Osteocyte (in vitro differentiated cells): ENCODE data around the gene RFX5. TPM values are rescaled to one million over a fixed set of nuclear protein-coding genes. Genes with fewer than 3 reads are reported as not detected.

Source experiments
- DNase-seq: peaks from one replicate; pipeline ENCODE4 v3.0.0; 2021; ENCODE audit warnings: mixed read lengths; ENCODE audit not compliant: unreplicated experiment; ENCODE audit errors: extremely low spot score
- H3K27ac Mint-ChIP-seq: one replicate; pipeline ENCODE4 v1.8.0; 2021; ENCODE audit warnings: mild to moderate bottlenecking, mixed read lengths; ENCODE audit not compliant: unreplicated experiment
- H3K27me3 Mint-ChIP-seq: one replicate; pipeline ENCODE4 v1.8.0; 2021; ENCODE audit warnings: mixed read lengths; ENCODE audit not compliant: unreplicated experiment
- H3K36me3 Mint-ChIP-seq: one replicate; pipeline ENCODE4 v1.8.0; 2021; ENCODE audit warnings: mixed read lengths; ENCODE audit not compliant: unreplicated experiment
- H3K4me1 Mint-ChIP-seq: one replicate; pipeline ENCODE4 v1.8.0; 2021; ENCODE audit warnings: mixed read lengths; ENCODE audit not compliant: unreplicated experiment
- H3K4me3 Mint-ChIP-seq: one replicate; pipeline ENCODE4 v1.8.0; 2021; ENCODE audit warnings: mild to moderate bottlenecking, moderate library complexity, mixed read lengths; ENCODE audit not compliant: unreplicated experiment
- H3K9me3 Mint-ChIP-seq: one replicate; pipeline ENCODE4 v1.8.0; 2021; ENCODE audit warnings: mixed read lengths; ENCODE audit not compliant: unreplicated experiment
- CTCF ChIP-seq: fragments of 200-600 bp; sonication (generic); IDR thresholded peaks from 2 replicates; pipeline ENCODE4 v1.5.0; 2021; ENCODE audit warnings: antibody characterized with exemption, mild to moderate bottlenecking, moderate library complexity
- total RNA-seq: library from RNA; stranded (reverse); gene quantifications from 2 replicates; pipeline ENCODE4 v1.2.1, GENCODE V29; 2021

RFX5 gene
- total RNA-seq, 1 donor from 2014 or later, result 37.9 TPM

DNA sequence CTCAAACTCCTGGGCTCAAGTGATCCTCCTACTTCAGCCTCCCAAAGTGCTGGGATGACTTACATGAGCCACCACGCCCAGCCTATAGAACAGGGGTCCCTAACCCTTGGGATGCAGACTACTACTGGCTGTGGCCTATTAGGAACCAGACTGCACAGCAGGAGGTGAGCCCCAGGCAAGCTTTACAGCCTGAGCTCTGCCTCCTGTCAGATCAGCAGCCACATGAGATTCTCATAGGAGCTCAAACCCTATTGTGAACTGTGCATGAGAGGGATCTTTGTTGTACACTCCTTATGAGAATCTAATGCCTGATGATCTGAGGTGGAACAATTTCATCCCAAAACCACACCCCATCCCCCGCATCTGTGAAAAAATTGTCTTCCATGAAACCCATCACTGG lies 39.0 kb upstream of the RFX5 start:
- H3K4me1 Mint-ChIP-seq, result no peaks in the 10 kb centered on the region
- no peak for DNase-seq
- H3K4me3 Mint-ChIP-seq, result no peak overlapping the region
- H3K27ac Mint-ChIP-seq, result no peak overlapping the region
- H3K36me3 Mint-ChIP-seq, result no peaks in the 10 kb centered on the region
- H3K27me3 Mint-ChIP-seq, result peaks cover 3% of the 10 kb centered on the region
- TF ChIP-seq CTCF, result no peak
- H3K9me3 Mint-ChIP-seq, result no peaks in the 10 kb centered on the region

DNA sequence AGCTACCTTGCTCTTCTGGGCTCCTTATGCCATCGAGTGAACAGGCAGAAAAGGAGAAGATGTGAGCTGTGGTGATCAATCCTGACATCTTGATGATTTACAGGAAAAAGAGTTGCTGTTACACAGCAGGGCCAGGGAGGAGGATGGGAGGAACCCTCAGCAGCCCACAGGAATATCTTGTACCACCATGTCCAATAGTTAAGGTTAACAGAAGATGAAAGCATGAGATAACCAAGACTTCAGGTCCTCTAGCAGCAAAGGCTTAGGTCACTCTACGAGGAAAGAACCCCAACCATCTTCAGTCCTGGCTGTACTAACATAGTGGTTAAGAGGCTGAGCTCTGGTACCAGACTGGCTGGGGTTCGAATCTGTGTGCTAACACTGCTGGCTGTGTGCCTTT lies 37.5 kb upstream of the RFX5 start:
- H3K36me3 Mint-ChIP-seq, result no peaks in the 10 kb centered on the region
- H3K9me3 Mint-ChIP-seq, result no peaks in the 10 kb centered on the region
- no peaks in the 10 kb centered on the region for H3K4me1 Mint-ChIP-seq
- TF ChIP-seq CTCF, result no peak
- H3K4me3 Mint-ChIP-seq, result no peak overlapping the region
- no peak for DNase-seq
- no peak overlapping the region for H3K27ac Mint-ChIP-seq
- H3K27me3 Mint-ChIP-seq, result peaks cover 3% of the 10 kb centered on the region

DNA sequence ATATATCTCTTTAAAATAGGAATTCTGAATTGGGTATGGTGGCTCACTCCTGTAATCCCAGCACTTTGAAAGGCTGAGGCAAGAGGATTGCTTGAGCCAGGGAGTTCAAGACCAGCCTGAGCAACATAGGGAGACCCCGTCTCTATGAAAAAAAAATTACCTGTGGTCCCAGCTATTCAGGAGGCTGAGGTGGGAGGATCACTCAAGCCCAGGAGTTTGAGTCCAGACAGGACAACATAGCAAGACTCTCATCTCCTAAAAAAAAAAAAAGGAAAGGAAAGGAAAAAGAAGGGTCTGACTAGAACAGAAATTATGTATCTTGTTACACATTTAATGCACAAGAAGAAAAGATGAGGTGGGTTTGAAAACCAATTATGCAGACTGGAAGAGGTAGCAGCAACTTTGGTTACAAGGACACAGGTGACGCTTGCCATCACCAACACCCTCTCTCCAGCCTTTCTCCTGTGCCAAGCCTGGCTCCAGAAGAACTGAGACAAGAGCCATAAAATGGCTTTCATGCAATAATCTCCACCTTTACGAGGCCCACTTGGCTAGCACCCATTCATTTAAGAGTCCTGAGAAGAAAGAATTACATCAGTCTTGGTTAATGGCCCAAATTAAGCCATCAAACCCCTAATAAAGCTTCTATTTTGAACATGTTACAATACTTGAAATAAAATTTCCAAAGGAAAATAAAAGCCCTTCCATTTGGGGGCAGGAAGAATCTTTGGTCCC lies 30.3 kb upstream of the RFX5 start:
- Mint-ChIP-seq H3K4me1 (peaks cover 9% of the 10 kb centered on the region), H3K36me3 (no peaks in the 10 kb centered on the region), H3K4me3 (no peak overlapping the region), H3K27me3 (peaks cover 11% of the 10 kb centered on the region), H3K27ac (no peak overlapping the region), H3K9me3 (no peaks in the 10 kb centered on the region)
- TF ChIP-seq CTCF, result no peak
- DNase-seq, result no peak

- no peak overlapping the region for H3K27ac Mint-ChIP-seq
- peaks cover 34% of the 10 kb centered on the region for H3K4me1 Mint-ChIP-seq
- no peak for TF ChIP-seq CTCF
- H3K9me3 Mint-ChIP-seq, result no peaks in the 10 kb centered on the region
- H3K27me3 Mint-ChIP-seq, result peaks cover 11% of the 10 kb centered on the region
- DNase-seq, result no peak
- H3K4me3 Mint-ChIP-seq, result peak overlapping the region; percentile 30
- no peaks in the 10 kb centered on the region for H3K36me3 Mint-ChIP-seq
Measured at GRCh38 chr1:151373196-151373595, 26.1 kb upstream of the RFX5 start.

GRCh38 chr1:151372058-151372934 lies 25.2 kb upstream of the RFX5 start, which contains the start of gene SELENBP1:
Gene SELENBP1 (minus strand): TSS chr1:151372705. CDS start chr1:151372641, 64 bp downstream.
- peaks cover 5% of the 10 kb centered on the region for H3K27me3 Mint-ChIP-seq
- peak within 1 kb of the TSS; percentile 53 for H3K4me3 Mint-ChIP-seq
- peak within 1 kb of the TSS; percentile 87 for H3K27ac Mint-ChIP-seq
- no peak for TF ChIP-seq CTCF
- peaks cover 34% of the 10 kb centered on the region for H3K4me1 Mint-ChIP-seq
- H3K9me3 Mint-ChIP-seq, result no peaks in the 10 kb centered on the region
- H3K36me3 Mint-ChIP-seq, result no peaks in the 10 kb centered on the region
- DNase-seq, result no peak
